Activated T-cell treated with anti-CD3 and anti-CD28 coated beads, Interleukin-2, amount 50 U/mL, for 72 hours (primary cell): Measurements from ENCODE around the gene TNFAIP8L1. TPM values are rescaled to one million over a fixed set of nuclear protein-coding genes. Genes with fewer than 3 reads are reported as not detected.
A peak's percentile ranks its signal among the peaks of the same experiment; 100 is the strongest.

Source experiments
- ATAC-seq, 2 donors: fragments of 150-1000 bp; cut with Tn5 transposase; replicated peaks in 1 of 2; 2 replicates each; pipeline ENCODE4 v1.10.0; 2021; ENCODE audit warnings: moderate library complexity in 2 of 2, mild to moderate bottlenecking in 1 of 2
- DNase-seq, 2 donors: peaks; one replicate each; pipeline ENCODE4 v3.0.0; 2021 to 2022; ENCODE audit warnings: mixed read lengths in 1 of 2
- H3K27ac Mint-ChIP-seq: one replicate; pipeline ENCODE4 v1.8.0; 2022; ENCODE audit warnings: mild to moderate bottlenecking, moderate library complexity, mixed read lengths
- H3K27me3 Mint-ChIP-seq: one replicate; pipeline ENCODE4 v1.8.0; 2022; ENCODE audit warnings: low read depth, mixed read lengths
- H3K36me3 Mint-ChIP-seq, 2 donors: one replicate each; pipeline ENCODE4 v1.8.0; 2022; ENCODE audit warnings: mixed read lengths in 2 of 2, mild to moderate bottlenecking in 1 of 2; ENCODE audit not compliant: insufficient read depth in 2 of 2
- H3K4me1 Mint-ChIP-seq: one replicate; pipeline ENCODE4 v1.8.0; 2022; ENCODE audit warnings: low read depth, mixed read lengths
- H3K4me3 Mint-ChIP-seq, 2 donors: one replicate each; pipeline ENCODE4 v1.8.0; 2022; ENCODE audit warnings: mild to moderate bottlenecking in 2 of 2, mixed read lengths in 2 of 2, moderate library complexity in 2 of 2
- H3K9me3 Mint-ChIP-seq, 2 donors: one replicate each; pipeline ENCODE4 v1.8.0; 2022; ENCODE audit warnings: mixed read lengths in 2 of 2
- total RNA-seq, 2 donors: library from RNA; stranded (reverse); gene quantifications; one replicate each; pipeline ENCODE4 v1.2.3, GENCODE V29; 2022

TNFAIP8L1 gene
- total RNA-seq, 2 donors from 2014 or later, result 22.1 to 25.7 TPM

DNA sequence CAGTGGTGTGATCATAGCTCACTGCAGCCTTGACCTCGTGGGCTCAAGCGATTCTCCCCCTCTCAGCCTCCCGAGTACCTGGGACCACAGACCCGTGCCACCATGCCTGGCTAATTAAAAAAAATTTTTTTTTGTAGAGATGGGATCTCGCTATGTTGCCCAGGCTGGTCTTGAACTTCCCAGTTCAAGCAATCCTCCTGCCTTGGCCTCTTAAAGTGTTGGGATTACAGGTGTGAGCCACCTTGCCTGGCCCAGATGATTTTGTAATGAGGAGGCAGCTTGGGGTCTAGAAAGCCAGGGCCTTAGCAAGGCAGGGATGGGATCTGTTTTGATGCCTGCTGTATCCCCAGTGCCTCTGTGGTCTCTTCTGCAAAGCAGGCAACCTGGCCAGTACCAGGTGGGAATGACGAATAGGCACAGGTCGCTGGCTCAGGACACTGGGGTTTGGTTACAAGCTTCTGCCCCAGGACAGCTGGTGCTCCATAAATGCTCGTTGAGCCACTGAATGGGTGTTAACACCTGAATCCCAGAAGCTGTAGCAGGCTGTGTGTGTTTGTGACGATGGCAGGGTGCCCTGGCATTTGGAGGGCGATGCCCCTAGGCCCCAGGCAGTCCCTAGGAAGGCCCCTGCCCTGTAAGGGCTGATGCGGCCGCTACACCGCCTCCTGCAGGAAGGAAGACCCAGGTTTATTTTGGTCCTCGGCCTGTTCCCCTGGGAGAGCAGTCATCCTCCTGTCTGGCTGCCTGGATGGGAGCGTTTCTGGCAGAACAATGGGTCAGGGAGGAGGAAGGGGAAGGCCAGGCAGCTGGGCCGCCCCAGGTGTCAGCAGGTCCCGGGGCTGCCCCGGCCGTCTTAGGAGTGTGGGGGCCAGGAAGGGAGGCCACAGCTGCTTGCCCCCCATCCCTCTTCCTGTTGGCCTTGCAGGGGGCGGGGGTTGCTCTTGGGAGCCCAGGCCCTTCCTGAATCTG is 8.6 kb downstream of the TNFAIP8L1 start:
- Mint-ChIP-seq H3K9me3 (no peaks in the 10 kb centered on the region), H3K4me1 (no peaks in the 10 kb centered on the region), H3K4me3 (no peak overlapping the region), H3K36me3 (peaks cover 0 to 3% of the 10 kb centered on the region in 2 donors), H3K27ac (no peak overlapping the region), H3K27me3 (no peaks in the 10 kb centered on the region)
- no peak for ATAC-seq
- DNase-seq, result no peak

GRCh38 chr19:4649392-4650047 is 10.2 kb downstream of the TNFAIP8L1 start:
- H3K36me3 Mint-ChIP-seq, result peaks cover 0 to 3% of the 10 kb centered on the region in 2 donors
- no peaks in the 10 kb centered on the region for H3K9me3 Mint-ChIP-seq
- peak in 1 of 2 donors; percentile 18 for ATAC-seq
- H3K4me1 Mint-ChIP-seq, result no peaks in the 10 kb centered on the region
- H3K27me3 Mint-ChIP-seq, result no peaks in the 10 kb centered on the region
- H3K27ac Mint-ChIP-seq, result no peak overlapping the region
- H3K4me3 Mint-ChIP-seq, result no peak overlapping the region
- DNase-seq, result no peak

GRCh38 chr19:4650159-4650558 is 10.8 kb downstream of the TNFAIP8L1 start:
- no peaks in the 10 kb centered on the region for H3K4me1 Mint-ChIP-seq
- no peaks in the 10 kb centered on the region for H3K9me3 Mint-ChIP-seq
- H3K36me3 Mint-ChIP-seq, result peaks cover 0 to 3% of the 10 kb centered on the region in 2 donors
- no peak overlapping the region for H3K4me3 Mint-ChIP-seq
- ATAC-seq (no peak), DNase-seq (no peak)
- H3K27ac Mint-ChIP-seq, result no peak overlapping the region
- H3K27me3 Mint-ChIP-seq, result no peaks in the 10 kb centered on the region

DNA sequence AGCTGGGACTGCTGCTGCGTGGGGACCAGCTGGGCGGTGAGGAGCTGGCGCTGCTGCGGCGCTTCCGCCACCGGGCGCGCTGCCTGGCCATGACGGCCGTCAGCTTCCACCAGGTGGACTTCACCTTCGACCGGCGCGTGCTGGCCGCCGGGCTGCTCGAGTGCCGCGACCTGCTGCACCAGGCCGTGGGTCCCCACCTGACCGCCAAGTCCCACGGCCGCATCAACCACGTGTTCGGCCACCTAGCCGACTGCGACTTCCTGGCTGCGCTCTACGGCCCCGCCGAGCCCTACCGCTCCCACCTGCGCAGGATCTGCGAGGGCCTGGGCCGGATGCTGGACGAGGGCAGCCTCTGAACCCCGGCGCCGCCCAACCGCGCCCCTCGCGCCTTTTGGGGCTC is 12.8 kb downstream of the TNFAIP8L1 start:
- Mint-ChIP-seq H3K4me1 (no peaks in the 10 kb centered on the region), H3K27ac (no peak overlapping the region)
- no peak for ATAC-seq

GRCh38 chr19:4653793-4654436 is 14.6 kb downstream of the TNFAIP8L1 start:
- ATAC-seq (no peak), DNase-seq (no peak)
- no peaks in the 10 kb centered on the region for H3K27me3 Mint-ChIP-seq
- no peaks in the 10 kb centered on the region for H3K4me1 Mint-ChIP-seq
- no peak overlapping the region for H3K4me3 Mint-ChIP-seq
- H3K27ac Mint-ChIP-seq, result no peak overlapping the region
- H3K9me3 Mint-ChIP-seq, result no peaks in the 10 kb centered on the region
- peaks cover 0 to 2% of the 10 kb centered on the region in 2 donors for H3K36me3 Mint-ChIP-seq

More for the DNA sequence above, 12.8 kb downstream of the TNFAIP8L1 start:
- DNase-seq, result no peak
- Mint-ChIP-seq H3K36me3 (no peaks in the 10 kb centered on the region), H3K27me3 (no peaks in the 10 kb centered on the region), H3K9me3 (no peaks in the 10 kb centered on the region), H3K4me3 (no peak overlapping the region)

GRCh38 chr19:4654437-4655361 is 15.4 kb downstream of the TNFAIP8L1 start:
- DNase-seq, result no peak
- no peaks in the 10 kb centered on the region for H3K4me1 Mint-ChIP-seq
- no peak overlapping the region for H3K4me3 Mint-ChIP-seq
- no peaks in the 10 kb centered on the region for H3K27me3 Mint-ChIP-seq
- H3K27ac Mint-ChIP-seq, result no peak overlapping the region
- H3K36me3 Mint-ChIP-seq, result peaks cover under 1 to 2% of the 10 kb centered on the region in 2 donors
- H3K9me3 Mint-ChIP-seq, result no peaks in the 10 kb centered on the region
- no peak for ATAC-seq

DNA sequence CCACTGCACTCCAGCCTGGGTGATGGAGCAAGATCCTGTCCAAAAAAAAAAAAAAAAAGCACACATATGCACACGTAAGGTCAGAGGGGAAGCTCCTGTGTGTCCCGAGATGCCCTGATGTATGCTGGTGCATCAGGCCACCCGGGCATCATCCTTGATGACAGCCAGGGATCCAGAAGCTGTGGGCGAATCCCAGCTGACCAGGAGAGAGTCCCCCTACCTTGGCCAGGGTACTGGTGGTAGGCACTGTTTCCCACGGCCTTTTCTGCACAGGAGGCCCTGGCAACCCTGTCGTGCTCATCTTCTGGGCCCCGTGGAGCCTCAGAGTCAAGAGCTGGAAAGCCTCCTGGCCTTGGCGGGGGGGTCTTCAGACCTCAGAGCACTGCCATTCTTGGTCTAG is 16.8 kb downstream of the TNFAIP8L1 start:
- H3K36me3 Mint-ChIP-seq, result peaks cover 2 to 5% of the 10 kb centered on the region in 2 donors

DNA sequence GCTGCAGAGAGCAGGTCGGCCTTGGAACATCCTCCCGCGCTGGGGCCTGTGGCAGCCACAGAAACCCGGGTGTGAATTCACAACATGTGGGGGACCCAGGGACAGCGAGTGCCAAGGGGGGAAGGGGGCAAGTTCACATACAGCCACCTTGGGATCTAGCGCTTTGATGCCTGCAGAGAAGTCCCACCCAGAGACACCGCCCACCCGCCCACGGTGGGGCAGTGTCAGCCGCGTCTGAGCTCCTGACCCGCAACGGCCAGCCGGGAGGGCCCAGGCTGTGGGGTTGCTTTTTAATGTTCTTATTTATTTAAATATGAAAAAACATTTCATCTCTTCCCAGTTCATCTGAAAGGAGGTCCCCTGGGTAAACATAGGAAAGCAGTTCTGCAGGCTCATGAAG is 17.9 kb downstream of the TNFAIP8L1 start:
- H3K4me1 Mint-ChIP-seq, result peaks cover 10% of the 10 kb centered on the region
- H3K36me3 Mint-ChIP-seq, result peaks cover 2 to 5% of the 10 kb centered on the region in 2 donors
- H3K27ac Mint-ChIP-seq, result no peak overlapping the region
- no peak for DNase-seq
- H3K27me3 Mint-ChIP-seq, result no peaks in the 10 kb centered on the region
- no peaks in the 10 kb centered on the region for H3K9me3 Mint-ChIP-seq
- ATAC-seq, result no peak
- H3K4me3 Mint-ChIP-seq, result no peak overlapping the region

More for the DNA sequence above, 16.8 kb downstream of the TNFAIP8L1 start:
- Mint-ChIP-seq H3K27me3 (no peaks in the 10 kb centered on the region), H3K9me3 (no peaks in the 10 kb centered on the region), H3K4me3 (no peak overlapping the region), H3K27ac (no peak overlapping the region), H3K4me1 (peaks cover 4% of the 10 kb centered on the region)
- ATAC-seq (no peak), DNase-seq (no peak)

GRCh38 chr19:4657835-4658234 is 18.5 kb downstream of the TNFAIP8L1 start:
- no peak overlapping the region for H3K27ac Mint-ChIP-seq
- no peak overlapping the region for H3K4me3 Mint-ChIP-seq
- H3K9me3 Mint-ChIP-seq, result no peaks in the 10 kb centered on the region
- peaks cover 2 to 5% of the 10 kb centered on the region in 2 donors for H3K36me3 Mint-ChIP-seq
- ATAC-seq (no peak), DNase-seq (no peak)
- H3K27me3 Mint-ChIP-seq, result no peaks in the 10 kb centered on the region
- H3K4me1 Mint-ChIP-seq, result peaks cover 10% of the 10 kb centered on the region

DNA sequence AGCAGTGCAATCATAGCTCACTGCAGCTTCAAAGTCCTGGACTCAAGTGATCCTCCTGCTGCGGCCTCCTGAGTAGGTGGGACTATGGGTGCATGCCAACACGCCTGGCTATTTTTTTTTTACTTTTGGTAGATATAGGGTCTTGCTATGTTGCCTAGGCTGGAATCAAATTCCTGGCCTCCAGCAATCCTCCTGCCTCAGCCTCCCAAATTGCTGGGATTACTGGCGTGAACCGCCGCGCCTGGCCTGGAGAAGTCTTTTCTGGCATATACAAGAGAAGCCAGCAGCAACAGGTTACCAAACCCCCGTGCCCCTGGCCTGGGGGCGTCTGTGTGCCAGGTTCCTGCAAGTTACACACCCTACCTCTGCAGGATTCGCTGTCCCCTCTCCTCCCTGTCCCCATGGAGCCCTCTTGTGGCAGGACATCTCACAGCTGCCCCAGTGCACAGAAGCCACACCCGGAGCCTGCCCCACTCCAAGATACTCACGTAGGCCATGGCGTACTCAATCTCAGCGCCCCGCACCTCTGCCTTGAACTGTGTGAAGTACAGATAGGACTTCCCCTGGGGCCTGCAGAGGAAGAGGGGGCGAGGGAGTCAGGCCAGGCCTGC is 21.0 kb downstream of the TNFAIP8L1 start:
- no peak overlapping the region for H3K4me3 Mint-ChIP-seq
- no peak overlapping the region for H3K27ac Mint-ChIP-seq
- no peaks in the 10 kb centered on the region for H3K9me3 Mint-ChIP-seq
- peaks cover 10% of the 10 kb centered on the region for H3K4me1 Mint-ChIP-seq
- peaks cover 2 to 11% of the 10 kb centered on the region in 2 donors for H3K36me3 Mint-ChIP-seq
- ATAC-seq, result peak; percentile 31 to 37
- H3K27me3 Mint-ChIP-seq, result no peaks in the 10 kb centered on the region
- DNase-seq, result peak in 1 of 2 donors; percentile 36

GRCh38 chr19:4660993-4661392 is 21.7 kb downstream of the TNFAIP8L1 start:
- no peak overlapping the region for H3K27ac Mint-ChIP-seq
- H3K4me1 Mint-ChIP-seq, result peaks cover 10% of the 10 kb centered on the region
- no peaks in the 10 kb centered on the region for H3K9me3 Mint-ChIP-seq
- DNase-seq (no peak), ATAC-seq (no peak)
- H3K27me3 Mint-ChIP-seq, result no peaks in the 10 kb centered on the region
- H3K36me3 Mint-ChIP-seq, result peaks cover 2 to 11% of the 10 kb centered on the region in 2 donors
- no peak overlapping the region for H3K4me3 Mint-ChIP-seq
